Astrocyte (in vitro differentiated cells and primary cell): ENCODE measurements around the gene NPIPA3. TPM values are rescaled to one million over a fixed set of nuclear protein-coding genes. Genes with fewer than 3 reads are reported as not detected.
"Not testable (repeated sequence)": the region's sequence is repeated elsewhere in the genome, so short reads cannot be mapped to it uniquely, and the experiment has no call there.

Experiments used
- DNase-seq: peaks from one replicate; pipeline ENCODE4 v3.0.0-alpha.2; 2010; ENCODE audit warnings: low read depth
- FAIRE-seq: peaks from 2 replicates; lab custom pipeline; 2011; peaks lifted over from hg19 to GRCh38; lab: Jason Lieb, UNC
- H2AFZ ChIP-seq: 2 replicates; pipeline ENCODE4 v1.6.0; 2012; ENCODE audit warnings: low read depth, low read length, inconsistent platforms
- H3K27ac ChIP-seq: 2 replicates; pipeline ENCODE4 v1.5.1; 2011; ENCODE audit warnings: low read depth, low read length, inconsistent platforms
- H3K27me3 ChIP-seq: 2 replicates; pipeline ENCODE4 v1.6.0; 2011; ENCODE audit warnings: low read length, inconsistent platforms; ENCODE audit not compliant: insufficient read depth
- H3K36me3 ChIP-seq: 2 replicates; pipeline ENCODE4 v1.5.1; 2011; ENCODE audit warnings: low read length, inconsistent platforms; ENCODE audit not compliant: insufficient read depth
- H3K4me1 ChIP-seq: 2 replicates; pipeline ENCODE4 v1.5.1; 2011; ENCODE audit warnings: low read length, inconsistent platforms; ENCODE audit not compliant: insufficient read depth
- H3K4me2 ChIP-seq: 2 replicates; pipeline ENCODE4 v1.6.0; 2012; ENCODE audit warnings: low read length, inconsistent platforms
- H3K4me3 ChIP-seq: 2 replicates; pipeline ENCODE4 v1.5.1; 2011; ENCODE audit warnings: low read depth, mild to moderate bottlenecking, low read length, inconsistent platforms; ENCODE audit not compliant: insufficient read depth
- H3K79me2 ChIP-seq: 2 replicates; pipeline ENCODE4 v1.6.0; 2012; ENCODE audit warnings: mild to moderate bottlenecking, low read length, inconsistent platforms; ENCODE audit not compliant: insufficient read depth
- H3K9ac ChIP-seq: 2 replicates; pipeline ENCODE4 v1.6.0; 2012; ENCODE audit warnings: mild to moderate bottlenecking, low read length, inconsistent platforms
- H3K9me3 ChIP-seq: 2 replicates; pipeline ENCODE4 v1.5.1; 2012; ENCODE audit warnings: low read depth, mild to moderate bottlenecking, low read length, inconsistent platforms; ENCODE audit not compliant: insufficient read depth
- H4K20me1 ChIP-seq: 2 replicates; pipeline ENCODE4 v1.6.0; 2012; ENCODE audit warnings: low read length, inconsistent platforms; ENCODE audit not compliant: insufficient read depth
- H3K27ac Mint-ChIP-seq: one replicate; pipeline ENCODE4 v1.8.0; 2021; ENCODE audit warnings: mild to moderate bottlenecking, mixed read lengths; ENCODE audit not compliant: unreplicated experiment
- H3K27me3 Mint-ChIP-seq: one replicate; pipeline ENCODE4 v1.8.0; 2021; ENCODE audit warnings: low read depth, mixed read lengths; ENCODE audit not compliant: unreplicated experiment
- H3K36me3 Mint-ChIP-seq: one replicate; pipeline ENCODE4 v1.8.0; 2021; ENCODE audit warnings: low read depth, mixed read lengths; ENCODE audit not compliant: unreplicated experiment
- H3K4me1 Mint-ChIP-seq: one replicate; pipeline ENCODE4 v1.8.0; 2021; ENCODE audit warnings: low read depth, mixed read lengths; ENCODE audit not compliant: unreplicated experiment
- H3K4me3 Mint-ChIP-seq: one replicate; pipeline ENCODE4 v1.8.0; 2021; ENCODE audit warnings: mild to moderate bottlenecking, moderate library complexity, mixed read lengths; ENCODE audit not compliant: unreplicated experiment
- H3K9me3 Mint-ChIP-seq: one replicate; pipeline ENCODE4 v1.8.0; 2021; ENCODE audit warnings: mild to moderate bottlenecking, mixed read lengths; ENCODE audit not compliant: unreplicated experiment
- CTCF ChIP-seq: IDR thresholded peaks from 2 replicates; pipeline ENCODE4 v1.5.1; 2011; ENCODE audit warnings: low read depth, mild to moderate bottlenecking, inconsistent platforms, low read length, moderate library complexity; ENCODE audit not compliant: insufficient read depth
- EZH2 ChIP-seq: IDR thresholded peaks from 2 replicates; pipeline ENCODE4 v1.6.1; 2012; ENCODE audit warnings: mild to moderate bottlenecking, low read length, inconsistent platforms; ENCODE audit not compliant: insufficient read depth
- total RNA-seq: library from RNA; stranded (reverse); gene quantifications from 2 replicates; pipeline ENCODE4 v1.2.1, GENCODE V29; 2021

NPIPA3 gene
- total RNA-seq, 1 donor from 2014 or later: 9.8 TPM

DNA sequence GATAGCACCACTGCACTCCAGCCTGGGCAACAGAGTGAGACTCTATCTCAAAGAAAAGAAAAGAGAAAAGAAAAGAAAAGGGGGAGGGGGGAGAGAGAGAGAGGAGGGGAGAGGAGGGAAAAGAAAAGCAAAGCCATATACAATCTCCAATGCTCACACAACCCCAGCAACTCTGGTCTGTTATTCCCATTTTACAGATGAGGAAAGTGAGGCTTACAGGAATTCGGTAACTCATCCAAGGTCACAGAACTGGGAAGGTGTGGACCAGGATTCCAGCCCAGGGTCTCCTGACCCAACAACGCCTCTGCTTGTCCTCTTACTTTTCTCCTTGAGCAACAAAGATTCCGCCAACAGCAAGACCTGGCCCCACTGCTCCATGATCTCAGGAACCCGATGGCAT, 22.1 kb upstream of the NPIPA3 start:
- Histone ChIP-seq H3K4me1 (no peaks in the 10 kb centered on the region), H3K36me3 (no peaks in the 10 kb centered on the region), H3K27me3 (no peaks in the 10 kb centered on the region), H3K79me2 (no peaks in the 10 kb centered on the region), H4K20me1 (no peaks in the 10 kb centered on the region), H3K9ac (no peak overlapping the region), H3K27ac (no peak overlapping the region), H3K9me3 (no peaks in the 10 kb centered on the region), H3K4me3 (no peak overlapping the region), H3K4me2 (no peak overlapping the region), H2AFZ (no peak overlapping the region)
- Mint-ChIP-seq H3K27me3 (no peaks in the 10 kb centered on the region), H3K9me3 (peaks cover 6% of the 10 kb centered on the region), H3K4me1 (no peaks in the 10 kb centered on the region), H3K36me3 (no peaks in the 10 kb centered on the region), H3K27ac (no peak overlapping the region), H3K4me3 (no peak overlapping the region)
- no peak for FAIRE-seq
- no peak for DNase-seq
- no peak for TF ChIP-seq CTCF
- no peak for TF ChIP-seq EZH2

DNA sequence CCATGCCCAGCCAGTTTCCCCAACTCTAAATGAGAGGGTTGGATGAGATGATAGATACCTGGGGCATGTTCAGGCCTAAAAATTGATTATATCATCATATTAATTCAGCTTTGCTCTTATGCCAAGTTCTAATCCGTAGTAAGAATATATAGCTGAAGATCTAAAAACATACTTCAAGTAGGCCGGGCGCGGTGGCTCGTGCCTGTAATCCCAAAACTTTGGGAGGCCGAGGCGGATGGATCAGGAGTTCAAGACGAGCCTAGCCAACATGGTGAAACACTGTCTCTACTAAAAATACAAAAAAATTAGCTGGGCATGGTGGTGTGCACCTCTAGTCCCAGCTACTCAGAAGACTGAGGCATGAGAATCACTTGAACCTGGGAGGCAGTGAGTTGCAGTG, 21.1 kb upstream of the NPIPA3 start:
- Histone ChIP-seq H3K36me3 (no peaks in the 10 kb centered on the region), H3K27me3 (no peaks in the 10 kb centered on the region), H2AFZ (no peak overlapping the region), H3K4me3 (no peak overlapping the region), H3K9ac (no peak overlapping the region), H3K4me1 (no peaks in the 10 kb centered on the region), H3K9me3 (no peaks in the 10 kb centered on the region), H3K79me2 (no peaks in the 10 kb centered on the region), H4K20me1 (no peaks in the 10 kb centered on the region), H3K4me2 (no peak overlapping the region), H3K27ac (no peak overlapping the region)
- H3K9me3 Mint-ChIP-seq: peaks cover 6% of the 10 kb centered on the region
- H3K27me3 Mint-ChIP-seq: no peaks in the 10 kb centered on the region
- H3K4me1 Mint-ChIP-seq: no peaks in the 10 kb centered on the region
- no peak for DNase-seq
- no peak for FAIRE-seq
- H3K36me3 Mint-ChIP-seq: no peaks in the 10 kb centered on the region
- no peak overlapping the region for H3K27ac Mint-ChIP-seq
- TF ChIP-seq EZH2 (no peak), CTCF (no peak)
- H3K4me3 Mint-ChIP-seq: no peak overlapping the region

DNA sequence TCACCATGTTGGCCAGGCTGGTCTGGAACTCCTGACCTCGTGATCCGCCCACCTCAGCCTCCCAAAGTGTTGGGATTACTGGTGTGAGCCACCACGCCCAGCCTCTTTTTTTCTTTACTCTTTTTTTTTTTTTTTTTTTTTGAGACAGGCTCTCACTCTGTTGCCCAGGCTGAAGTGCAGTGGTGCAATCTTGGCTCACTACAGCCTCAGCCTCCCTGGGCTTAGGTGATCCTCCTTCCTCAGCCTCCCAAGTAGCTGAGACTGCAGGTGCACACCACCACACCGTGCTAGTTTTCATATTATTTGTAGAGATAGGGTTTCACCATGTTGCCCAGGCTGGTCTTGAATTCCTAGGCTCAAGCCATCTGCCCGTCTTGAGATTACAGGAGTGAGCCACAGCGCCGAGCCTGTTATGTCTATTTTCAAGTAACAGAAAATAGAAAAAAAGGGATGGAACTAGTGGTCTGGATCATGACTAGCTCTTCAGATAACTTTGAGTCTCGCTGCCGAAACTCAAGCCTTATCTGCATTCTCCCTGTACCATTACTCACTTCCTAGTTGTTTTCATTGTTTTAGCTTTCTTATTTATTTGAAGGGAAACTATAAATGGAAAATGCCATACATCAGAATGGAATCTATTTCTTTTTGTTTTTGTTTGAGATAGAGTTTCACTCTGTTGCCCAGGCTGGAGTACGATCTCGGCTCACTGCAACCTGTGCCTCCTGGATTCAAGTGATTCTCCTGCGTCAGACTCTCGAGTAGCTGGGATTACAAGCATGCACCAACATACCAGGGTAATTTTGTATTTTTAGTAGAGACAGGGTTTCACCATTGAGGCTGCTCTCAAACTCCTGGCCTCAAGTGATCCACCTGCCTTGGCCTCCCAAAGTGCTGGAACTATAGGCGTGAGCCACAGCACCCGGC, 17.1 kb upstream of the NPIPA3 start:
- H3K4me1 Mint-ChIP-seq: not testable (repeated sequence)

DNA sequence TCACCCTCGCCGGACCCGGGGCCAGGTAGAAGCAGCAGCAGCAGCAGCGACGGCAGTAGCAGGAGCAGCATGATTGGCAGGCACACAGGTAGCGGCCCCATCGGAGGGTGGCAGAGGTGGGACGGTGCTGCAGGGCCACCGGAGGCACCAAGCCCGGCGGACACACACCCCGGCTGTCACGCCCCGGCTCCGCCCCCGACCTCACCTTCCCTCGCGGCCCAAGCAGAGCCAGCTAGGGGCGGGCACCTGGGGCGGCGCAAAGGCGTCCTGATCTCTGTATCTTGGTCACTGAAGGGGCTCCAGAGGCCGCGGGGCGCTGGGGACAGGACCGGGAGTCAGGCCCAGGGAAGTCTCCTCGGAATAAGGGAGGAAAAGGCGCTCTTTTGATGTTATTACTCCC, 9.1 kb upstream of the NPIPA3 start, which contains the start of gene PLA2G10:
Gene PLA2G10 (minus strand): TSS at position 180 of the 400 bp plus-strand sequence. CDS start 79 bp downstream, at position 101.
- H3K79me2 ChIP-seq, H3K27ac ChIP-seq, H3K4me2 ChIP-seq, H3K9me3 ChIP-seq, DNase-seq, H4K20me1 ChIP-seq, H3K4me3 ChIP-seq, H3K4me1 Mint-ChIP-seq, FAIRE-seq, H2AFZ ChIP-seq, H3K36me3 ChIP-seq, H3K9me3 Mint-ChIP-seq, H3K4me3 Mint-ChIP-seq, H3K27ac Mint-ChIP-seq, H3K4me1 ChIP-seq, H3K36me3 Mint-ChIP-seq, H3K27me3 ChIP-seq, H3K27me3 Mint-ChIP-seq, H3K9ac ChIP-seq: not testable (repeated sequence)

More for the DNA sequence above, 17.1 kb upstream of the NPIPA3 start:
- H3K27ac ChIP-seq, H3K4me3 ChIP-seq, H2AFZ ChIP-seq, H3K27ac Mint-ChIP-seq, H3K79me2 ChIP-seq, H3K9me3 Mint-ChIP-seq, H3K27me3 ChIP-seq, H3K4me3 Mint-ChIP-seq, FAIRE-seq, H3K36me3 Mint-ChIP-seq, H4K20me1 ChIP-seq, H3K9me3 ChIP-seq, H3K9ac ChIP-seq, H3K4me1 ChIP-seq, H3K27me3 Mint-ChIP-seq, H3K36me3 ChIP-seq: not testable (repeated sequence)
- DNase-seq: peak; percentile 49
- peak overlapping the region; percentile 2 for H3K4me2 ChIP-seq
